Chondrocyte (in vitro differentiated cells): ENCODE results near the gene IL7R. TPM values are rescaled to one million over a fixed set of nuclear protein-coding genes. Genes with fewer than 3 reads are reported as not detected.

Experiments
- DNase-seq: peaks from one replicate; pipeline ENCODE4 v3.0.0; 2021; ENCODE audit warnings: mixed read lengths, low spot score
- H3K27ac Mint-ChIP-seq: one replicate; pipeline ENCODE4 v1.8.0; 2021; ENCODE audit warnings: mild to moderate bottlenecking, moderate library complexity, mixed read lengths; ENCODE audit not compliant: unreplicated experiment
- H3K27me3 Mint-ChIP-seq: 2 replicates; pipeline ENCODE4 v1.8.0; 2021; ENCODE audit warnings: low read depth, mixed read lengths
- H3K36me3 Mint-ChIP-seq: 2 replicates; pipeline ENCODE4 v1.8.0; 2021; ENCODE audit warnings: low read depth, mixed read lengths
- H3K4me1 Mint-ChIP-seq: 2 replicates; pipeline ENCODE4 v1.8.0; 2021; ENCODE audit warnings: low read depth, mild to moderate bottlenecking, mixed read lengths
- H3K4me3 Mint-ChIP-seq: one replicate; pipeline ENCODE4 v1.8.0; 2021; ENCODE audit warnings: mild to moderate bottlenecking, moderate library complexity, mixed read lengths; ENCODE audit not compliant: unreplicated experiment
- H3K9me3 Mint-ChIP-seq: 2 replicates; pipeline ENCODE4 v1.8.0; 2021; ENCODE audit warnings: low read depth, mixed read lengths
- CTCF ChIP-seq: fragments of 200-600 bp; sonication (generic); IDR thresholded peaks from 2 replicates; pipeline ENCODE4 v1.5.0; 2021; ENCODE audit warnings: antibody characterized with exemption, mild to moderate bottlenecking, moderate library complexity
- total RNA-seq: library from RNA; stranded (reverse); gene quantifications from 3 replicates; pipeline ENCODE4 v1.2.1, GENCODE V29; 2021

IL7R gene
- total RNA-seq, 1 donor from 2014 or later: 0.50 TPM

DNA sequence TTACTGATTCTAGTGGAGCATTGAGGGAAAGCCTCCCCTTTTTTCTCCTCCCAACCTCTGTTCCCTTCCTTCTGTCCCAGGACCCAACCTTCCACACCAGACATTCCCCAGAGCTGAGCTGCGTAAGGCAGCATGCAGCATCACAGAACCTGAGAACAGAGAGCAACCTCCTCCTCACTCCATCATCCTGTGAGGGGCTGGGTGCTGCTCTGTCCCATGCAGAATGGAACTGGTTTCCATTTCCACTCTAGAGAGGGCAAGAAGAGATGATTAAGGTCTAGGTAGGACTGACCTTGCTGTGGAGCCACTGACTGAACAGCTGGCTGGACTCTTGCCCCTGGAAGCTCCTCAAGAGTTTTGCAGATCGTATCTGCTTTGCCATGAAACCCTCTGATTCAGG is 30.1 kb upstream of the IL7R start:
- H3K9me3 Mint-ChIP-seq: no peaks in the 10 kb centered on the region
- H3K27me3 Mint-ChIP-seq: no peaks in the 10 kb centered on the region
- TF ChIP-seq CTCF: no peak
- no peak overlapping the region for H3K4me3 Mint-ChIP-seq
- no peak overlapping the region for H3K27ac Mint-ChIP-seq
- DNase-seq: no peak
- peaks cover 9% of the 10 kb centered on the region for H3K4me1 Mint-ChIP-seq
- H3K36me3 Mint-ChIP-seq: no peaks in the 10 kb centered on the region

- H3K36me3 Mint-ChIP-seq: no peaks in the 10 kb centered on the region
- no peak overlapping the region for H3K4me3 Mint-ChIP-seq
- H3K27me3 Mint-ChIP-seq: no peaks in the 10 kb centered on the region
- no peak for DNase-seq
- no peak for TF ChIP-seq CTCF
- H3K4me1 Mint-ChIP-seq: peaks cover 9% of the 10 kb centered on the region
- no peak overlapping the region for H3K27ac Mint-ChIP-seq
- no peaks in the 10 kb centered on the region for H3K9me3 Mint-ChIP-seq
Measured at GRCh38 chr5:35828082-35828598, 28.6 kb upstream of the IL7R start.

DNA sequence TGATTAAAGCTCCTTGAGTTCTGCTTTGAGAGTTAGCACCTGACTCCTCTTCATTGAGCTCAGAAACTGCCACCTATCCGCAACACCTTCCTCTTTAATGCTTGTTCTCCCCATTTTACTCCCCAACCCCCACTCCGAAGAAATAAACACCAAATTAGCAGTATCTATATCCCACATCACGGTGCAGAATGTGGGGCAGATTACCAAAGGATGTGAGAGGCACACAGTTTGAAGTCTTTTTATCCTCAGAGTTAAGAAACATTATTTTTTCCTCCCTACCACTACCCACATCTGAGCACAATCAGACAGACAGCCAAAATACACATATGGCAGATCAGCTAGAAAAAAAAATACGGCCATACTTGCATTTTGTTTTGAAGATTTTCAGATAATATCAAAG is 26.1 kb upstream of the IL7R start:
- Mint-ChIP-seq H3K36me3 (no peaks in the 10 kb centered on the region), H3K9me3 (no peaks in the 10 kb centered on the region), H3K4me3 (no peak overlapping the region), H3K27me3 (no peaks in the 10 kb centered on the region), H3K27ac (no peak overlapping the region), H3K4me1 (peaks cover 9% of the 10 kb centered on the region)
- DNase-seq: no peak
- TF ChIP-seq CTCF: no peak

GRCh38 chr5:35832762-35833161 is 23.9 kb upstream of the IL7R start:
- H3K9me3 Mint-ChIP-seq: no peaks in the 10 kb centered on the region
- DNase-seq: no peak
- H3K4me3 Mint-ChIP-seq: no peak overlapping the region
- no peaks in the 10 kb centered on the region for H3K36me3 Mint-ChIP-seq
- no peak for TF ChIP-seq CTCF
- H3K4me1 Mint-ChIP-seq: peaks cover 8% of the 10 kb centered on the region
- no peak overlapping the region for H3K27ac Mint-ChIP-seq
- H3K27me3 Mint-ChIP-seq: no peaks in the 10 kb centered on the region

DNA sequence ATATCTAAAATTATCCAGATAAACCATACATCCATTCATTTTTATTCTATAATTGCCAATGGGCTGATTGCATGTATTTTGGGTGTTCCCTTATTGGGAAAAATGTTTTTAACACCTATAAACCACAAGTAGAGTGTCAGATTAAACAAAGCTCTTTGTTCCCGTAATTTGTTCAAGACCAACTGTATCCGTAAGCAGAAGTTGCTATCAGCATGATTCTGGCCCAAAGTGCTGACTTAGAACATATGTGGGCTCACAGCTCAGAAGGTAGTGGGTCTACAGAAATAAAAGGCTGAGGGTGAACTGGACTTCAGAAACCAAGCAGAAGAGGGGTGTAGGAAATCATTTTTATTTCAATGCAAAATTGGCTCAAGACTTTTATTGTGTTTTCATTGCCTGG is 23.5 kb upstream of the IL7R start:
- H3K27ac Mint-ChIP-seq: no peak overlapping the region
- DNase-seq: no peak
- H3K4me1 Mint-ChIP-seq: peaks cover 4% of the 10 kb centered on the region
- no peaks in the 10 kb centered on the region for H3K27me3 Mint-ChIP-seq
- no peak overlapping the region for H3K4me3 Mint-ChIP-seq
- no peak for TF ChIP-seq CTCF
- no peaks in the 10 kb centered on the region for H3K9me3 Mint-ChIP-seq
- H3K36me3 Mint-ChIP-seq: no peaks in the 10 kb centered on the region
